ENCODE results near the gene TNP2. TPM values are rescaled to one million over a fixed set of nuclear protein-coding genes. Genes with fewer than 3 reads are reported as not detected.

The TNP2 gene
- total RNA-seq, result not detected

- Histone ChIP-seq H3K4me3 (no peak within 1 kb of the TSS), H3K27ac (no peak within 1 kb of the TSS), H3K27me3 (no peaks in the 10 kb centered on the region), H3K9me3 (no peaks in the 10 kb centered on the region), H3K4me1 (no peaks in the 10 kb centered on the region), H3K36me3 (no peaks in the 10 kb centered on the region)
- in situ Hi-C loops (cut with MboI; ENCODE audit: low sequenced_read_pairs in 4 of 4) (loop anchor here in 1 of 4 donors (10.0 kb wide), 1 partner anchor 294 kb away; no protein-coding TSS in a partner anchor), intact Hi-C loops (cut with DNase I; ENCODE audit: low total_unique reads) (no loop called here)
- TF ChIP-seq CTCF (IDR thresholded peaks at IDR 0.05 in 4 of 5, conservative IDR thresholded peaks at IDR 0.05 in 1 of 5) (no peak), POLR2A (IDR thresholded peaks at IDR 0.05) (no peak)
- no peak for ATAC-seq
- DNase-seq, result no peak
Observed at GRCh38 chr16:11268921-11269375, at the start of gene TNP2. Gene TNP2 (minus strand): TSS chr16:11269325. CDS start chr16:11269262, 63 bp downstream.

GRCh38 chr16:11318817-11319216 is 49.7 kb upstream of the TNP2 start:
- Histone ChIP-seq H3K9me3 (no peaks in the 10 kb centered on the region), H3K27ac (no peak overlapping the region), H3K36me3 (no peaks in the 10 kb centered on the region), H3K27me3 (no peaks in the 10 kb centered on the region), H3K4me1 (no peaks in the 10 kb centered on the region), H3K4me3 (no peak overlapping the region)
- TF ChIP-seq POLR2A (IDR thresholded peaks at IDR 0.05) (no peak), CTCF (IDR thresholded peaks at IDR 0.05 in 4 of 5, conservative IDR thresholded peaks at IDR 0.05 in 1 of 5) (no peak)
- in situ Hi-C loops (cut with MboI; ENCODE audit: low sequenced_read_pairs in 4 of 4) (no loop called here), intact Hi-C loops (cut with DNase I; ENCODE audit: low total_unique reads) (no loop called here)
- DNase-seq (no peak), ATAC-seq (no peak)

- no peaks in the 10 kb centered on the region for H3K36me3 ChIP-seq
- H3K27me3 ChIP-seq, result no peaks in the 10 kb centered on the region
- in situ Hi-C loops (cut with MboI; ENCODE audit: low sequenced_read_pairs in 4 of 4) (no loop called here), intact Hi-C loops (cut with DNase I; ENCODE audit: low total_unique reads) (no loop called here)
- ATAC-seq (no peak), DNase-seq (no peak)
- H3K9me3 ChIP-seq, result no peaks in the 10 kb centered on the region
- H3K4me3 ChIP-seq, result no peak overlapping the region
- H3K27ac ChIP-seq, result no peak overlapping the region
- no peaks in the 10 kb centered on the region for H3K4me1 ChIP-seq
- no peak for TF ChIP-seq POLR2A (IDR thresholded peaks at IDR 0.05)
- TF ChIP-seq CTCF (IDR thresholded peaks at IDR 0.05 in 4 of 5, conservative IDR thresholded peaks at IDR 0.05 in 1 of 5), result no peak
Observed at GRCh38 chr16:11316331-11317015, 47.3 kb upstream of the TNP2 start.

- ATAC-seq, result no peak
- no peaks in the 10 kb centered on the region for H3K36me3 ChIP-seq
- TF ChIP-seq CTCF (IDR thresholded peaks at IDR 0.05 in 4 of 5, conservative IDR thresholded peaks at IDR 0.05 in 1 of 5) (no peak), POLR2A (IDR thresholded peaks at IDR 0.05) (no peak)
- DNase-seq, result no peak
- H3K4me1 ChIP-seq, result no peaks in the 10 kb centered on the region
- in situ Hi-C loops (cut with MboI; ENCODE audit: low sequenced_read_pairs in 4 of 4) (no loop called here), intact Hi-C loops (cut with DNase I; ENCODE audit: low total_unique reads) (no loop called here)
- H3K9me3 ChIP-seq, result no peaks in the 10 kb centered on the region
- H3K4me3 ChIP-seq, result no peak overlapping the region
- no peak overlapping the region for H3K27ac ChIP-seq
- no peaks in the 10 kb centered on the region for H3K27me3 ChIP-seq
Observed at GRCh38 chr16:11315510-11315909, 46.4 kb upstream of the TNP2 start.
